Heart left ventricle (tissue), 13 donors: ENCODE results near the gene PDGFD.

Experiments
- CTCF ChIP-seq, 12 donors: fragments of 200-600 bp; sonication (generic) in 4 of 12; IDR thresholded peaks; one replicate each; pipeline versions ENCODE4 v1.5.0 to v1.8.0; 2018 to 2022; ENCODE audit warnings: antibody characterized with exemption in 12 of 12, mild to moderate bottlenecking in 5 of 12
- POLR2A ChIP-seq, 2 donors: fragments of 450-650 bp; IDR thresholded peaks; one replicate each; pipeline ENCODE4 v1.6.1; 2017; ENCODE audit warnings: antibody characterized with exemption in 2 of 2, mild to moderate bottlenecking in 2 of 2, moderate library complexity in 2 of 2
- donor health status: ischemic (EF 13 %, LVEDD 7.1; RV severe dilation, severe dysfunction).
- donor health status: DM: no; HTN: yes; CAD: no.
- donor health status: DM: no; HTN: no; CAD: no.
- donor health status: ischemic (EF 25% LVEDD 6.9; RV normal size, moderate dysfunction).
- donor health status: ischemic (EF 25% LVEDD 5.7; RV mildly dilated, moderate dysfunction).
- donor health status: ischemic (EF 35%, LVEDD 5.7; RV mildly dilated, moderate dysfunction).
- donor health status: nonischemic (EF 11% LVEDD 7.7; RV severe dilation, severe dysfunction).
- donor health status: DM: yes; HTN: yes; CAD: no.
- donor health status: PGD.
- donor health status: ischemic (EF 29% LVEDD 5.4; RV normal size, mild dysfunction).
- donor health status: nonischemic (EF 23%, LVEDD 6.1; RV moderate dilation, normal function).

- TF ChIP-seq CTCF (IDR thresholded peaks at IDR 0.05) (no peak), POLR2A (IDR thresholded peaks at IDR 0.05) (no peak)
Measured at GRCh38 chr11:104043142-104043541, 120.8 kb downstream of the PDGFD start.
